HepG2 (cell line): ENCODE results near the gene COX6B1. TPM values are rescaled to one million over a fixed set of nuclear protein-coding genes. Genes with fewer than 3 reads are reported as not detected.
A peak's percentile ranks its signal among the peaks of the same experiment; 100 is the strongest.

Source experiments
- ARID5B ChIP-seq: IDR thresholded peaks from 2 replicates; pipeline ENCODE4 v1.4.0; 2020; ENCODE audit warnings: mild to moderate bottlenecking, missing genetic modification reagents
- FLYWCH1 ChIP-seq: sonication (generic); formaldehyde crosslinking; IDR thresholded peaks from 2 replicates; pipeline ENCODE4 v1.8.1; 2023; ENCODE audit warnings: mild to moderate bottlenecking, missing genetic modification reagents
- GABPB1 ChIP-seq: IDR thresholded peaks from 2 replicates; pipeline ENCODE4 v1.6.1; 2016; ENCODE audit warnings: mild to moderate bottlenecking, missing genetic modification reagents, moderate library complexity, missing compliant biosample characterization
- HNF1B ChIP-seq: sonication (generic); formaldehyde crosslinking; IDR thresholded peaks from 2 replicates; pipeline ENCODE4 v1.5.1; 2020; ENCODE audit warnings: mild to moderate bottlenecking, moderate library complexity, missing genetic modification reagents
- ISL2 ChIP-seq: sonication (generic); formaldehyde crosslinking; IDR thresholded peaks from 2 replicates; pipeline ENCODE4 v1.5.0; 2020; ENCODE audit warnings: missing genetic modification reagents
- PITX1 ChIP-seq: sonication (generic); formaldehyde crosslinking; IDR thresholded peaks from 2 replicates; pipeline ENCODE4 v1.5.1; 2020; ENCODE audit warnings: mild to moderate bottlenecking, missing genetic modification reagents
- SAFB2 ChIP-seq: sonication (generic); formaldehyde crosslinking; IDR thresholded peaks from 2 replicates; pipeline ENCODE4 v1.5.1; 2020; ENCODE audit warnings: missing genetic modification reagents, low read depth, mild to moderate bottlenecking, borderline replicate concordance
- STAT5B ChIP-seq: sonication (generic); formaldehyde crosslinking; IDR thresholded peaks from 2 replicates; pipeline ENCODE4 v1.4.0; 2020; ENCODE audit warnings: missing genetic modification reagents
- TOE1 ChIP-seq: sonication (generic); formaldehyde crosslinking; IDR thresholded peaks from 2 replicates; pipeline ENCODE4 v1.4.0; 2020; ENCODE audit warnings: mild to moderate bottlenecking, missing genetic modification reagents
- YY1 ChIP-seq: IDR thresholded peaks from 2 replicates; pipeline ENCODE4 v1.6.1; 2011; ENCODE audit warnings: low read length, low read depth, moderate library complexity, mild to moderate bottlenecking; ENCODE audit not compliant: insufficient read depth, insufficient replicate concordance
- ZNF329 ChIP-seq: sonication (generic); formaldehyde crosslinking; IDR thresholded peaks from 2 replicates; pipeline ENCODE4 v1.9.0; 2021; ENCODE audit warnings: low read depth, mild to moderate bottlenecking, missing genetic modification reagents
- ZNF33B ChIP-seq: sonication (generic); formaldehyde crosslinking; IDR thresholded peaks from 2 replicates; pipeline ENCODE4 v1.5.1; 2020; ENCODE audit warnings: mild to moderate bottlenecking, missing genetic modification reagents
- ZNF441 ChIP-seq: sonication (generic); formaldehyde crosslinking; IDR thresholded peaks from 2 replicates; pipeline ENCODE4 v1.7.0; 2021; ENCODE audit warnings: missing genetic modification reagents, borderline replicate concordance
- ZNF619 ChIP-seq: sonication (generic); formaldehyde crosslinking; IDR thresholded peaks from 2 replicates; pipeline ENCODE4 v1.4.0; 2020; ENCODE audit warnings: mild to moderate bottlenecking, missing genetic modification reagents
- ZSCAN25 ChIP-seq: sonication (generic); formaldehyde crosslinking; IDR thresholded peaks from 2 replicates; pipeline ENCODE4 v1.8.0; 2022; ENCODE audit warnings: mild to moderate bottlenecking, missing genetic modification reagents
- polyA plus RNA-seq, 8 experiments: library from polyadenylated mRNA; depleted of rRNA in 3 of 8; stranded (reverse) in 7 of 8; unstranded in 1 of 8; fragments of >200 nt; fragmentation: Illumina TruSeq in 4 of 8; extraction: Trizol in 4 of 8; gene quantifications; 2 replicates each; pipeline versions ENCODE4 v1.2.1 to v1.2.3, GENCODE V29; 2011 to 2016; ENCODE audit warnings: low read depth in 4 of 8, missing spikeins in 1 of 8, mixed read lengths in 1 of 8; ENCODE audit not compliant: insufficient read depth in 1 of 8
- total RNA-seq, 5 experiments: library from RNA; depleted of rRNA; stranded (reverse); fragments of >200 nt; fragmentation: Illumina TruSeq; extraction: Trizol; gene quantifications; 2 replicates each; pipeline ENCODE4 v1.2.3, GENCODE V29; 2016; ENCODE audit warnings: low read depth in 1 of 5
- TF ChIP-seq, protein P1 (sequence below): IDR thresholded peaks from 2 replicates; pipeline ENCODE4 v1.6.1; 2016; ENCODE audit warnings: low read depth, borderline replicate concordance
- TF ChIP-seq, protein P2 (sequence below): sonication (generic); formaldehyde crosslinking; IDR thresholded peaks from 2 replicates; pipeline ENCODE4 v1.4.0; 2020; ENCODE audit warnings: missing genetic modification reagents, borderline replicate concordance
- TF ChIP-seq, protein P3 (sequence below): sonication (generic); formaldehyde crosslinking; IDR thresholded peaks from 2 replicates; pipeline ENCODE4 v1.5.0; 2020; ENCODE audit warnings: missing genetic modification reagents, mild to moderate bottlenecking, borderline replicate concordance
- TF ChIP-seq, protein P4 (sequence below): sonication (generic); formaldehyde crosslinking; conservative IDR thresholded peaks from 2 replicates; pipeline ENCODE4 v1.8.0; 2022; ENCODE audit warnings: mild to moderate bottlenecking, moderate library complexity, missing genetic modification reagents

The COX6B1 gene
- total and polyA plus RNA-seq, 2 of the 13 experiments (the other 11 are each of a cell fraction or from before 2014, with no cell fraction given) = 481 to 487 TPM

DNA sequence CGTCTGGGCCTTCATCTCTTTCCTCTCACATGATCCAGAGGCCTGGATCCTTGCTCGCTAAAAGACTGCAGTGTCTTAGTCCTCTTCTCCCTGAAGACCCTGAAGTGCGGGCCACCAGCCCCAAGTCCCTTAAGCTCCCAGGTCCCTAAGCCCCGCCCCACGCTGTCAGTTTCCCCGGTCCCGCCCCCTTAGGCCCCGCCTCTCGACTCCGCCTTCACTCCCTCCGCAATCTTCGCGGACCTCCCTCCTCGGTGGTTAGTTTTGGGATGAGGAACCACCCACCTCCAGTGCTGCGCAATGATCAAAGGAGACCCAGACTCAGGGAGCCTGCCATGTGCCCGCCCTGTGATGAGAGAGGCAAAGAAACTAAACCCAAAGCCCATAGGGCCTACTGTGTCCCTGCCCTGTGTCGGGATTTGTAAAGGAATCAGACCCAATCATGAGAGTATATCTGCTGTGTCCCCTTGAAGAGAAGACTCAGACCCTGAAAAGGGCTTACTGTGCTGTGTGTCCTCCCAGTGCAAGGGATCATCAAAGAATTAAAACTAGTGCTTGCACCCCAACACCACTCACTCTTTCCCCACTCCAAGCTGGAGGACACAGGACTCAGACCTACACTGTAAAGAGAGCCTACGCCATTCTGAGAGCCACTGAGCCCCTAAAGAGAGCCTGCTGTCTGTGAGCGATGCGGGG is 3.0 kb upstream of the COX6B1 start (continued):
- TF ChIP-seq SAFB2 (CRISPR knock-in tag) = no peak
- no peak for TF ChIP-seq STAT5B (CRISPR knock-in tag)
- TF ChIP-seq ZNF441 = peak; percentile 49; the same call in 1 of the 2 replicates
- TF ChIP-seq YY1 = no peak
- no peak for TF ChIP-seq HNF1B (CRISPR knock-in tag)
- TF ChIP-seq ISL2 (CRISPR knock-in tag) = 0 out of 2 replicates have a peak, but pooled peaks have one; percentile 20
- TF ChIP-seq PITX1 (CRISPR knock-in tag) = no peak
- TF ChIP-seq FLYWCH1 (CRISPR knock-in tag) = no peak
- TF ChIP-seq, protein P1, sequence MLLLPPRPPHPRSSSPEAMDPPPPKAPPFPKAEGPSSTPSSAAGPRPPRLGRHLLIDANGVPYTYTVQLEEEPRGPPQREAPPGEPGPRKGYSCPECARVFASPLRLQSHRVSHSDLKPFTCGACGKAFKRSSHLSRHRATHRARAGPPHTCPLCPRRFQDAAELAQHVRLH = no peak
- no peak for TF ChIP-seq ZSCAN25 (CRISPR knock-in tag)
- no peak for TF ChIP-seq ARID5B (CRISPR knock-in tag)
- no peak for TF ChIP-seq TOE1 (CRISPR knock-in tag)
- TF ChIP-seq ZNF329 (CRISPR knock-in tag) = no peak
- TF ChIP-seq GABPB1 (CRISPR knock-in tag) = no peak
- TF ChIP-seq, protein P2, sequence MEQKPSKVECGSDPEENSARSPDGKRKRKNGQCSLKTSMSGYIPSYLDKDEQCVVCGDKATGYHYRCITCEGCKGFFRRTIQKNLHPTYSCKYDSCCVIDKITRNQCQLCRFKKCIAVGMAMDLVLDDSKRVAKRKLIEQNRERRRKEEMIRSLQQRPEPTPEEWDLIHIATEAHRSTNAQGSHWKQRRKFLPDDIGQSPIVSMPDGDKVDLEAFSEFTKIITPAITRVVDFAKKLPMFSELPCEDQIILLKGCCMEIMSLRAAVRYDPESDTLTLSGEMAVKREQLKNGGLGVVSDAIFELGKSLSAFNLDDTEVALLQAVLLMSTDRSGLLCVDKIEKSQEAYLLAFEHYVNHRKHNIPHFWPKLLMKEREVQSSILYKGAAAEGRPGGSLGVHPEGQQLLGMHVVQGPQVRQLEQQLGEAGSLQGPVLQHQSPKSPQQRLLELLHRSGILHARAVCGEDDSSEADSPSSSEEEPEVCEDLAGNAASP (CRISPR knock-in tag) = 0 out of 2 replicates have a peak, but pooled peaks have one; percentile 10
- TF ChIP-seq ZNF619 = no peak
- TF ChIP-seq ZNF33B = no peak
- TF ChIP-seq, protein P3, sequence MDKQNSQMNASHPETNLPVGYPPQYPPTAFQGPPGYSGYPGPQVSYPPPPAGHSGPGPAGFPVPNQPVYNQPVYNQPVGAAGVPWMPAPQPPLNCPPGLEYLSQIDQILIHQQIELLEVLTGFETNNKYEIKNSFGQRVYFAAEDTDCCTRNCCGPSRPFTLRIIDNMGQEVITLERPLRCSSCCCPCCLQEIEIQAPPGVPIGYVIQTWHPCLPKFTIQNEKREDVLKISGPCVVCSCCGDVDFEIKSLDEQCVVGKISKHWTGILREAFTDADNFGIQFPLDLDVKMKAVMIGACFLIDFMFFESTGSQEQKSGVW = no peak
- TF ChIP-seq, protein P4, sequence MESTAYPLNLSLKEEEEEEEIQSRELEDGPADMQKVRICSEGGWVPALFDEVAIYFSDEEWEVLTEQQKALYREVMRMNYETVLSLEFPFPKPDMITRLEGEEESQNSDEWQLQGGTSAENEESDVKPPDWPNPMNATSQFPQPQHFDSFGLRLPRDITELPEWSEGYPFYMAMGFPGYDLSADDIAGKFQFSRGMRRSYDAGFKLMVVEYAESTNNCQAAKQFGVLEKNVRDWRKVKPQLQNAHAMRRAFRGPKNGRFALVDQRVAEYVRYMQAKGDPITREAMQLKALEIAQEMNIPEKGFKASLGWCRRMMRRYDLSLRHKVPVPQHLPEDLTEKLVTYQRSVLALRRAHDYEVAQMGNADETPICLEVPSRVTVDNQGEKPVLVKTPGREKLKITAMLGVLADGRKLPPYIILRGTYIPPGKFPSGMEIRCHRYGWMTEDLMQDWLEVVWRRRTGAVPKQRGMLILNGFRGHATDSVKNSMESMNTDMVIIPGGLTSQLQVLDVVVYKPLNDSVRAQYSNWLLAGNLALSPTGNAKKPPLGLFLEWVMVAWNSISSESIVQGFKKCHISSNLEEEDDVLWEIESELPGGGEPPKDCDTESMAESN (CRISPR knock-in tag) = no peak
